Fibroblast of lung (primary cell): ENCODE measurements around the gene LUC7L.

Experiments used
- EZH2 ChIP-seq: IDR thresholded peaks from 2 replicates; pipeline ENCODE4 v1.5.1; 2012; ENCODE audit warnings: low read length, control low read depth, mild to moderate bottlenecking; ENCODE audit errors: missing control alignments
- TF ChIP-seq, protein P1 (sequence below), 2 donors: IDR thresholded peaks in 1 of 2; conservative IDR thresholded peaks in 1 of 2; 1 replicate in 1 of 2; 2 replicates in 1 of 2; pipeline ENCODE4 v1.5.1; 2011 to 2012; ENCODE audit warnings: low read length in 2 of 2, control low read depth in 1 of 2, inconsistent platforms in 1 of 2, low read depth in 1 of 2, mild to moderate bottlenecking in 1 of 2

DNA sequence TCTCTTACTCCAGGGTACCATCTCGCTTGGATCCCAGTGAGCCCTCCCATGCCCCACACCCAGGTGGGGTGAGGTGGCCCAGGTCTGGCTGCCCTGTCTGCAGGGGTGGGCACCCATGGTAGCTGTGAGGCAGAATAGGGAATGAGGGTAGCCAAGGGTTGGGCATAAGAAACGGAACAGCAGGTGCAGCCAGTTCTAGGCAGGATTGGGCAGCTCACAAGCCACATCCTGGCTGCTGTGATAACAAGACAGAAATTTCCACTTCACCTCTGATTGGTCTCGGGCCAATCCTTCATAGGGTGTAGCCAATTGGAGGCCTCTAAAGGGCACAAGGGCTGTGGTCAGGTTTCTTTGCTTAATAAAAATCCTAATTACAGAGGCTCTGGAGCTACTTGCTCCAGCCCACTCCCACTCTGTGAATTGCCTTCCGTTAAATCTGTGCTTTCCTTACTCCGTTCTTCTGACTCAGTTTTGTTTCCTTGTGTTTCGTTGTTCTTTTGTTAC, 49.7 kb upstream of the LUC7L start:
- TF ChIP-seq, protein P1, sequence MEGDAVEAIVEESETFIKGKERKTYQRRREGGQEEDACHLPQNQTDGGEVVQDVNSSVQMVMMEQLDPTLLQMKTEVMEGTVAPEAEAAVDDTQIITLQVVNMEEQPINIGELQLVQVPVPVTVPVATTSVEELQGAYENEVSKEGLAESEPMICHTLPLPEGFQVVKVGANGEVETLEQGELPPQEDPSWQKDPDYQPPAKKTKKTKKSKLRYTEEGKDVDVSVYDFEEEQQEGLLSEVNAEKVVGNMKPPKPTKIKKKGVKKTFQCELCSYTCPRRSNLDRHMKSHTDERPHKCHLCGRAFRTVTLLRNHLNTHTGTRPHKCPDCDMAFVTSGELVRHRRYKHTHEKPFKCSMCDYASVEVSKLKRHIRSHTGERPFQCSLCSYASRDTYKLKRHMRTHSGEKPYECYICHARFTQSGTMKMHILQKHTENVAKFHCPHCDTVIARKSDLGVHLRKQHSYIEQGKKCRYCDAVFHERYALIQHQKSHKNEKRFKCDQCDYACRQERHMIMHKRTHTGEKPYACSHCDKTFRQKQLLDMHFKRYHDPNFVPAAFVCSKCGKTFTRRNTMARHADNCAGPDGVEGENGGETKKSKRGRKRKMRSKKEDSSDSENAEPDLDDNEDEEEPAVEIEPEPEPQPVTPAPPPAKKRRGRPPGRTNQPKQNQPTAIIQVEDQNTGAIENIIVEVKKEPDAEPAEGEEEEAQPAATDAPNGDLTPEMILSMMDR (conservative IDR thresholded peaks at IDR 0.05 in 1 of 2, IDR thresholded peaks at IDR 0.05 in 1 of 2; ENCODE audit: low read depth in 1 of 2, low read length in 2 of 2), result no peak
- no peak for TF ChIP-seq EZH2
